K562 (cell line): ENCODE results near the gene ZNF648. TPM values are rescaled to one million over a fixed set of nuclear protein-coding genes. Genes with fewer than 3 reads are reported as not detected.

Source experiments
- EP300 ChIP-seq: IDR thresholded peaks from 2 replicates; pipeline ENCODE4 v1.6.1; 2012; ENCODE audit warnings: low read length, improper control_type of control experiment
- ESRRA ChIP-seq: fragments of 450-650 bp; IDR thresholded peaks from 2 replicates; pipeline ENCODE4 v1.6.1; 2014; ENCODE audit warnings: low read depth, mild to moderate bottlenecking, moderate library complexity, borderline replicate concordance
- ETV1 ChIP-seq: fragments of 450-650 bp; conservative IDR thresholded peaks from 2 replicates; pipeline ENCODE4 v1.6.1; 2016; ENCODE audit warnings: missing genetic modification characterization, control low read depth, low read depth, missing compliant biosample characterization
- GATAD2A ChIP-seq: fragments of 450-650 bp; IDR thresholded peaks from 2 replicates; pipeline ENCODE4 v1.6.1; 2017
- HMBOX1 ChIP-seq: sonication (generic); IDR thresholded peaks from 2 replicates; pipeline ENCODE4 v1.6.1; 2016
- JUNB ChIP-seq: fragments of 450-650 bp; formaldehyde crosslinking; conservative IDR thresholded peaks from 2 replicates; pipeline ENCODE4 v1.4.0; 2020; ENCODE audit warnings: mild to moderate bottlenecking
- KLF13 ChIP-seq: fragments of 450-650 bp; IDR thresholded peaks from 2 replicates; pipeline ENCODE4 v1.6.1; 2016; ENCODE audit warnings: missing genetic modification characterization, low read depth, mild to moderate bottlenecking, missing compliant biosample characterization, moderate library complexity, borderline replicate concordance
- MAFG ChIP-seq: fragments of 450-650 bp; conservative IDR thresholded peaks from 2 replicates; pipeline ENCODE4 v1.6.1; 2016; ENCODE audit warnings: missing genetic modification characterization, missing compliant biosample characterization
- MAZ ChIP-seq, 2 experiments: fragments of 450-650 bp in 1 of 2; sonication (generic) in 1 of 2; formaldehyde crosslinking; IDR thresholded peaks in 1 of 2; conservative IDR thresholded peaks in 1 of 2; 2 replicates each; pipeline versions ENCODE4 v1.4.0 to v1.5.0; 2020; ENCODE audit warnings: mild to moderate bottlenecking in 1 of 2, missing genetic modification reagents in 1 of 2
- MYC ChIP-seq, 2 experiments: fragments of 250-450 bp in 1 of 2; sonication (Bioruptor Pico) in 1 of 2; IDR thresholded peaks; 2 replicates each; pipeline versions ENCODE4 v1.5.1 to v1.6.1; 2012 to 2021; ENCODE audit warnings: low read depth in 2 of 2, borderline replicate concordance in 1 of 2, improper control_type of control experiment in 1 of 2, low read length in 1 of 2, mild to moderate bottlenecking in 1 of 2, moderate library complexity in 1 of 2
- NR1H2 ChIP-seq: sonication (generic); formaldehyde crosslinking; IDR thresholded peaks from 2 replicates; pipeline ENCODE4 v1.4.0; 2020; ENCODE audit warnings: mild to moderate bottlenecking, missing genetic modification reagents
- RBM34 ChIP-seq: fragments of 200-400 bp; formaldehyde crosslinking; IDR thresholded peaks from 2 replicates; pipeline ENCODE4 v1.6.1; 2018; ENCODE audit warnings: low read length, borderline replicate concordance; ENCODE audit not compliant: insufficient read depth
- SMAD1 ChIP-seq: fragments of 150-350 bp; IDR thresholded peaks from 2 replicates; pipeline ENCODE4 v1.6.1; 2014; ENCODE audit warnings: low read length, low read depth; ENCODE audit not compliant: partially characterized antibody
- UBTF ChIP-seq, 2 experiments: IDR thresholded peaks; 2 replicates each; pipeline ENCODE4 v1.6.1; 2012; ENCODE audit warnings: improper control_type of control experiment in 2 of 2, low read depth in 2 of 2, low read length in 2 of 2, borderline replicate concordance in 1 of 2
- ZBTB5 ChIP-seq: fragments of 450-650 bp; IDR thresholded peaks from 2 replicates; pipeline ENCODE4 v1.6.1; 2017; ENCODE audit warnings: antibody characterized with exemption
- ZNF124 ChIP-seq: sonication (generic); formaldehyde crosslinking; IDR thresholded peaks from 2 replicates; pipeline ENCODE4 v1.8.1; 2022; ENCODE audit warnings: missing genetic modification reagents
- ZNF197 ChIP-seq: fragments of 200-800 bp; sonication (Bioruptor generic); IDR thresholded peaks from 2 replicates; pipeline ENCODE4 v1.6.1; 2016; ENCODE audit warnings: low read depth, missing genetic modification characterization, missing compliant biosample characterization
- ZNF277 ChIP-seq: fragments of 250-450 bp; sonication (Bioruptor Pico); IDR thresholded peaks from 2 replicates; pipeline ENCODE4 v1.8.0; 2022; ENCODE audit warnings: inconsistent platforms, mild to moderate bottlenecking, moderate library complexity, borderline replicate concordance
- ZNF324 ChIP-seq: fragments of 250-450 bp; sonication (Bioruptor Pico); IDR thresholded peaks from 2 replicates; pipeline ENCODE4 v1.4.0; 2020; ENCODE audit warnings: mild to moderate bottlenecking
- polyA plus RNA-seq, 8 experiments: library from polyadenylated mRNA; depleted of rRNA in 4 of 8; stranded (reverse) in 5 of 8; unstranded in 3 of 8; fragments of >200 nt; fragmentation: Nextera tagmentation in 2 of 8; fragmentation: Illumina TruSeq in 1 of 8; extraction: Ambion mirVana in 2 of 8; extraction: Trizol in 1 of 8; gene quantifications; 2 replicates each; pipeline versions ENCODE4 v1.2.1 to v1.2.3, GENCODE V29; 2011 to 2014; ENCODE audit warnings: inconsistent platforms in 1 of 8, missing spikeins in 1 of 8
- total RNA-seq, 7 experiments: library from RNA; depleted of rRNA in 6 of 7; stranded (reverse); fragments of >200 nt in 6 of 7; fragmentation: Illumina TruSeq in 2 of 7; extraction: Trizol in 2 of 7; gene quantifications; 2 replicates each; pipeline versions ENCODE4 v1.2.1 to v1.2.3, GENCODE V29; 2011 to 2021; ENCODE audit warnings: low replicate concordance in 1 of 7

ZNF648 gene
- total and polyA plus RNA-seq, 9 of the 15 experiments (the other 6 are each of a cell fraction or from before 2014, with no cell fraction given): 0.06 to 0.27 (median 0.18) TPM; not detected in 2

GRCh38 chr1:182084487-182085316 lies 23.2 kb upstream of the ZNF648 start (continued):
- TF ChIP-seq MAFG (tag) (0 out of 2 replicates have a peak, but pooled peaks have one; percentile 6), ESRRA (peak; percentile 36; the same call in 1 of the 2 replicates), UBTF (IDR thresholded peaks at IDR 0.05; ENCODE audit: borderline replicate concordance in 1 of 2, low read depth in 2 of 2, low read length in 2 of 2) (0 out of 4 replicates have a peak, but pooled peaks of 1 of the 2 experiments have one; percentile 25), ZNF324 (CRISPR knock-in tag) (no peak), SMAD1 (peak; percentile 48), ZNF277 (no peak), RBM34 (no peak), ZNF124 (CRISPR knock-in tag) (no peak), GATAD2A (no peak), HMBOX1 (no peak), MYC (IDR thresholded peaks at IDR 0.05; ENCODE audit: low read depth, low read length) (0 out of 2 replicates have a peak, but pooled peaks have one; percentile 16), MYC (CRISPR knock-in tag; IDR thresholded peaks at IDR 0.05; ENCODE audit: borderline replicate concordance, low read depth) (no peak), EP300 (no peak), NR1H2 (CRISPR knock-in tag) (no peak), KLF13 (tag) (no peak), ZNF197 (CRISPR knock-in tag) (no peak), ETV1 (tag) (peak; percentile 35; the same call in 1 of the 2 replicates), MAZ (CRISPR knock-in tag; conservative IDR thresholded peaks at IDR 0.05 in 1 of 2, IDR thresholded peaks at IDR 0.05 in 1 of 2) (peak; percentile 35 to 41; a peak in 2 of 4 replicates), ZBTB5 (no peak), JUNB (CRISPR knock-in tag) (no peak)
